Transverse colon (tissue), 4 donors: Measurements from ENCODE around the gene TEX36. TPM values are rescaled to one million over a fixed set of nuclear protein-coding genes. Genes with fewer than 3 reads are reported as not detected.

Source experiments
- DNase-seq: peaks from one replicate; pipeline ENCODE4 v3.0.0-alpha.2; 2019
- H3K27ac ChIP-seq, 4 donors: fragments of 200-600 bp; sonication (generic); 2 replicates each; pipeline ENCODE4 v1.5.1; 2016 to 2018; ENCODE audit warnings: inconsistent platforms in 4 of 4
- H3K27me3 ChIP-seq: fragments of 200-600 bp; sonication (generic); 2 replicates; pipeline ENCODE4 v1.5.1; 2017; ENCODE audit warnings: inconsistent platforms
- H3K36me3 ChIP-seq, 4 donors: fragments of 200-600 bp; sonication (generic); 2 replicates each; pipeline ENCODE4 v1.5.1; 2017 to 2019; ENCODE audit warnings: inconsistent platforms in 4 of 4
- H3K4me1 ChIP-seq, 4 donors: fragments of 200-600 bp; sonication (generic); 2 replicates each; pipeline ENCODE4 v1.5.1; 2017 to 2020; ENCODE audit warnings: inconsistent platforms in 4 of 4
- H3K4me3 ChIP-seq, 4 donors: fragments of 200-600 bp; sonication (generic); 1 replicate in 1 of 4; 2 replicates in 3 of 4; pipeline versions ENCODE4 v1.5.1 to v1.6.1; 2017 to 2019; ENCODE audit warnings: inconsistent platforms in 4 of 4
- H3K9me3 ChIP-seq, 2 donors: fragments of 200-600 bp; sonication (generic); 2 replicates each; pipeline ENCODE4 v1.5.1; 2017 to 2019; ENCODE audit warnings: inconsistent platforms in 2 of 2
- EP300 ChIP-seq: sonication (generic); formaldehyde crosslinking; IDR thresholded peaks from one replicate; pipeline ENCODE4 v1.6.1; 2017; ENCODE audit warnings: antibody characterized with exemption, low read depth
- POLR2A ChIP-seq: fragments of 450-650 bp; IDR thresholded peaks from one replicate; pipeline ENCODE4 v1.6.1; 2016; ENCODE audit warnings: antibody characterized with exemption, mild to moderate bottlenecking, moderate library complexity
- POLR2AphosphoS5 ChIP-seq, 3 donors: sonication (generic); formaldehyde crosslinking; IDR thresholded peaks; one replicate each; pipeline ENCODE4 v1.6.1; 2016; ENCODE audit warnings: antibody characterized with exemption in 3 of 3
- WGBS, 2 donors: methylation state at CpG; one replicate each; pipeline ENCODE4 v1.1.5; 2018; ENCODE audit warnings: low coverage in 1 of 2; 5-methylcytosine and 5-hydroxymethylcytosine counted together
- in situ Hi-C, 4 donors: fragments of 200-750 bp; cut with MboI; loops; one replicate each; pipeline versions ENCODE4 v1.15.0 to v1.15.1; 2017; ENCODE audit warnings: low sequenced_read_pairs in 3 of 4, low pct_ligation_motif_present in 1 of 4, low pct_unique_long_range_greater_than_20kb in 1 of 4
- intact Hi-C: fragments of 100-400 bp; cut with DNase I; formaldehyde crosslinking; loops from one replicate; pipeline ENCODE4 v1.15.1; 2023; ENCODE audit warnings: low total_unique reads
- total RNA-seq, 4 donors: library from RNA; depleted of rRNA; stranded (reverse); fragments of >200 nt; gene quantifications; one replicate each; pipeline ENCODE4 v1.1.0, GENCODE V29; 2016
- TF ChIP-seq, protein P1 (sequence below), 5 experiments: fragments of 200-600 bp in 3 of 5; fragments of 450-650 bp in 2 of 5; sonication (generic) in 3 of 5; IDR thresholded peaks; 1 replicate in 2 of 5; 2 replicates in 3 of 5; pipeline ENCODE4 v1.5.1; 2016 to 2017; ENCODE audit warnings: antibody characterized with exemption in 5 of 5, inconsistent platforms in 3 of 5, mild to moderate bottlenecking in 2 of 5, moderate library complexity in 1 of 5

The TEX36 gene
- total RNA-seq, 4 donors from 2014 or later, result not detected

DNA sequence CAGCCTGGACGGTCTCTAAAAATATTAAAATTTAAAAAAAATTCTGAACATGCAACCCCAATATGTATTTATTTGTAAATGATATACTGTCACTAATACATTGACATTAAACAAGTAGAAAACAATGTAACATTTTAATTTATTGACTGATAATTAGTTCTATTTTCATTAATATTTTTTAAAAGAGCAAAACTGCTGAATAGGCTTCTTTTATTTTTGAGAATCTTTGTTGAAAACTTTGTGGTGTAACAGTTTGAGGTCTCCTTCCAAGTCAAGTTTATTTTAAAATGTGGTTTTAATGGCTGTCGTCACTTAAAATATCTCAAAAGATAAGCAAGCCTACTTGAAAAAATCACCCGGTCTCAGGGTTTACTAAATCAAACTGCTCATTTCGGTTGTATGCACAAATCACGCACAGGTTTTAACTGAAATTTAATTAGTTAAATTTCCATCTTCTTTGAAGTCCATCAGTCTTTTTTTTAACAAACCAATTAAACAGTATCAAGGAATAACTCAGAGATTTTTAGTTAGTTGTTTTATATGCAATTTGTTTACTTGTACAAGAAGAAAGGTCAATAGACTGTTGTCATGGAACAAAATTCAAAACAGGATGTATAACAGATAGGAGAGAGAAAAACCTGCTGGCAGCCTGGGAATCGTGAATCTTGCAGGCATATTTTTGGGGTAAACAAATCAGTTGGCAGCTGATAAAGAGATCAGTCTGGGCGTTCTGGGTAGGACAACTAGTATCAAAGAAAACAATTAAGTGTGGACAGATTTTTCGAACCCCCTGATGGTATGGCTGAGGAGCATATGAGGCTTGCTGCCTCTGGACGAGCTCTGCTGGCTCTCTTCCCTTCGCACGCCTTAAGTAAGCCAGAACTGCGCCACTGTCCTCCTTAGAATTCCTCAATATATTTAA, 26.9 kb upstream of the TEX36 start:
- H3K4me1 ChIP-seq, result peaks cover 0 to 11% (median 5%) of the 10 kb centered on the region in 4 donors
- 52 to 62% methylated on average over 12 of the region's 12 CpGs for WGBS, 2 donors
- H3K9me3 ChIP-seq, result no peaks in the 10 kb centered on the region
- H3K27ac ChIP-seq, result no peak overlapping the region
- intact Hi-C loops (loop anchor here (5.0 kb wide), 1 partner anchor 1192 kb away; no protein-coding TSS in a partner anchor), in situ Hi-C loops (loop anchor here in 1 of 4 donors (25.0 kb wide), 1 partner anchor 673 kb away; no protein-coding TSS in a partner anchor)
- TF ChIP-seq, protein P1, sequence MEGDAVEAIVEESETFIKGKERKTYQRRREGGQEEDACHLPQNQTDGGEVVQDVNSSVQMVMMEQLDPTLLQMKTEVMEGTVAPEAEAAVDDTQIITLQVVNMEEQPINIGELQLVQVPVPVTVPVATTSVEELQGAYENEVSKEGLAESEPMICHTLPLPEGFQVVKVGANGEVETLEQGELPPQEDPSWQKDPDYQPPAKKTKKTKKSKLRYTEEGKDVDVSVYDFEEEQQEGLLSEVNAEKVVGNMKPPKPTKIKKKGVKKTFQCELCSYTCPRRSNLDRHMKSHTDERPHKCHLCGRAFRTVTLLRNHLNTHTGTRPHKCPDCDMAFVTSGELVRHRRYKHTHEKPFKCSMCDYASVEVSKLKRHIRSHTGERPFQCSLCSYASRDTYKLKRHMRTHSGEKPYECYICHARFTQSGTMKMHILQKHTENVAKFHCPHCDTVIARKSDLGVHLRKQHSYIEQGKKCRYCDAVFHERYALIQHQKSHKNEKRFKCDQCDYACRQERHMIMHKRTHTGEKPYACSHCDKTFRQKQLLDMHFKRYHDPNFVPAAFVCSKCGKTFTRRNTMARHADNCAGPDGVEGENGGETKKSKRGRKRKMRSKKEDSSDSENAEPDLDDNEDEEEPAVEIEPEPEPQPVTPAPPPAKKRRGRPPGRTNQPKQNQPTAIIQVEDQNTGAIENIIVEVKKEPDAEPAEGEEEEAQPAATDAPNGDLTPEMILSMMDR (IDR thresholded peaks at IDR 0.05), result no peak
- TF ChIP-seq POLR2A, result no peak
- no peak for TF ChIP-seq POLR2AphosphoS5 (IDR thresholded peaks at IDR 0.05)
- TF ChIP-seq EP300, result no peak
- no peaks in the 10 kb centered on the region for H3K27me3 ChIP-seq
- no peak for DNase-seq
- no peak overlapping the region for H3K4me3 ChIP-seq
- no peaks in the 10 kb centered on the region for H3K36me3 ChIP-seq

DNA sequence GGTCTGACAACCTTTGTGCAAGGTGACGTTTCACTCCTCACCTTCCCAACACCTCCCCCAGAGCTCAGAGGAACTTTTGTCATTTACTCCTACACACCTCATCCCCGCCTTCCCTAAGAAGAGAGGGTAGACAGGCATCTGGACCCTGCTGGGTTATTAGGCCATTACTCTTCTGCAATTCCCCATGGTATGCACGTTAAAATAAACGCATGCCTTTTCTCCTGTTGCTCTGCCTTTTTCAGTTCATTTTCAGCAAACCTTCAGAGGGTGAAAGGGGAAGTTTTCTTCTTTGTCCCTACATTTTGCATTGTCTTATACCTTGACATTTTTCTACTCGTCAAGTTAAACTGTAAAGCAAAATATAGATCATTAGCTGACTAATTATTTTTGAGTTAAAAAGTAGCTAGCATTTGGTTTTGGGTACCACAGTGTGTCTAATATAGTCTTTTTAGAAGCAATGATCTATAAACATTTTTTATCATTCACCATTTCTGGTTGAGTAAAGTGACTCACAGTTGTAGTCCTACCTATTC, 26.1 kb upstream of the TEX36 start:
- Histone ChIP-seq H3K4me1 (peaks cover 0 to 11% (median 5%) of the 10 kb centered on the region in 4 donors), H3K27ac (no peak overlapping the region), H3K27me3 (no peaks in the 10 kb centered on the region), H3K9me3 (no peaks in the 10 kb centered on the region), H3K36me3 (no peaks in the 10 kb centered on the region), H3K4me3 (no peak overlapping the region)
- DNase-seq, result no peak
- TF ChIP-seq EP300, result no peak
- TF ChIP-seq, protein P1 (IDR thresholded peaks at IDR 0.05), result no peak
- no peak for TF ChIP-seq POLR2AphosphoS5 (IDR thresholded peaks at IDR 0.05)
- no peak for TF ChIP-seq POLR2A
- in situ Hi-C loops, result loop anchor here in 1 of 4 donors (25.0 kb wide), 1 partner anchor 672 kb away; no protein-coding TSS in a partner anchor
- intact Hi-C loops, result loop anchor here (5.0 kb wide), 1 partner anchor 1193 kb away; no protein-coding TSS in a partner anchor
- WGBS, 2 donors, result 59 to 72% methylated on average over 5 of the region's 5 CpGs

DNA sequence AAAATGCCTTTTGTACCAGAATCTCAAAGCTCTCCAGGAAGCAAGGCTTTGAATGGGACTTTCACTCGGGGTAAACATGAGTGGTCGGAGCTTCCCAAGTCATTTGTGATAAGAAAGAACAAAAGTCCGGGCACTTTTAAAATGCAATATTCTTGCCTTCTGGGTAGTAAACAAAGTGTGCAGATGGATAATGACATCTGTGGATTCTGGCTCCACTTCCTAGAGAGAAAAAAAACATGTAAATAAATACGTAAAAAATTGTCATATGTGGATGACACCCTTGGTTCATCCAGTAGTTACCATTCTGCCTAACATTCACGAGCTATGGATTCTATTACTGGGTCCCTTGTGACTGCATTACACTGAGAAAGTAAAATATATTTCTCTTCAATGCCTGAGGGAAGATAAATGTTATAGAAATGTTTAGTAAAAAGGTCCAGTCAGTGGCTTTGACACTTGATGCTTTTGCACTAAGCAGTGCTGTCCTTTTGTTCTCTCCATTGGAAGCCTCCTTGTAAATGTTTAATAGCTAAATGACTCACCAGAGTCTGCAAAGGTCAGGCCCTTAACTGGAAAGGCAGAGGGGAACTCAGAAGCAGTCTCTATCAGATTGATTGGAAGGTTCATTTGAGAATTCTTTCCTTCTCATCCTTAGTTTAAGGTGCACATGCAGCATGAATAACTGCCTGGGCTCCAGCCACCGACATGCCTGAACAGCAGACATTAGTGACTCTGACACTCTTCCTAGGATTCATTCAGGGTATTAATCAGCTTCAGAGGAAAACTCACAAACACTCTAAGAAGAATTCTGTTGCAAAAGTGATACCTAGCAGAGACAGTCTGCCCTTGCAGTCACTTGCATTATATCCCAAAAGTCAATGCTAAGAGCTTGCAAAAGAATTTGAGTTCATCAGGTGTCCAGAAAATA, 24.8 kb upstream of the TEX36 start:
- 62 to 63% methylated on average over 5 to 6 of the region's 6 CpGs for WGBS, 2 donors
- TF ChIP-seq POLR2AphosphoS5 (IDR thresholded peaks at IDR 0.05) (no peak), EP300 (no peak), POLR2A (no peak)
- TF ChIP-seq, protein P1 (IDR thresholded peaks at IDR 0.05), result no peak
- no peak for DNase-seq
- Histone ChIP-seq H3K9me3 (peaks cover 0 to 2% of the 10 kb centered on the region in 2 donors), H3K27ac (no peak overlapping the region), H3K4me1 (peaks cover 0 to 11% (median 5%) of the 10 kb centered on the region in 4 donors), H3K36me3 (no peaks in the 10 kb centered on the region), H3K4me3 (no peak overlapping the region), H3K27me3 (no peaks in the 10 kb centered on the region)
- in situ Hi-C loops, result loop anchor here in 1 of 4 donors (25.0 kb wide), 1 partner anchor 671 kb away; no protein-coding TSS in a partner anchor
- intact Hi-C loops, result loop anchor here (5.0 kb wide), 1 partner anchor 1194 kb away; no protein-coding TSS in a partner anchor
